GM12878 (cell line): ENCODE data around the gene PIGB.

Source experiments
- BHLHE40 ChIP-seq, 2 experiments: fragments of 450-650 bp in 1 of 2; IDR thresholded peaks; 2 replicates each; pipeline ENCODE4 v1.6.1; 2011 to 2017; ENCODE audit warnings: low read depth in 2 of 2, borderline replicate concordance in 1 of 2, improper control_type of control experiment in 1 of 2, low read length in 1 of 2, mild to moderate bottlenecking in 1 of 2
- CEBPB ChIP-seq, 2 experiments: fragments of 150-350 bp in 1 of 2; IDR thresholded peaks; 2 replicates each; pipeline ENCODE4 v1.6.1; 2012 to 2014; ENCODE audit warnings: low read depth in 2 of 2, low read length in 2 of 2, borderline replicate concordance in 1 of 2, inconsistent platforms in 1 of 2
- CREB1 ChIP-seq: IDR thresholded peaks from 2 replicates; pipeline ENCODE4 v1.6.1; 2012; ENCODE audit warnings: low read depth, mild to moderate bottlenecking, inconsistent platforms
- CREM ChIP-seq: IDR thresholded peaks from 2 replicates; pipeline ENCODE4 v1.6.1; 2014; ENCODE audit warnings: antibody characterized with exemption, low read depth
- CTCF ChIP-seq, 3 experiments: IDR thresholded peaks in 2 of 3; conservative IDR thresholded peaks in 1 of 3; 2 replicates each; pipeline ENCODE4 v1.5.1; 2011; ENCODE audit warnings: low read depth in 3 of 3, low read length in 3 of 3, mild to moderate bottlenecking in 3 of 3, control low read depth in 2 of 3, moderate library complexity in 2 of 3, inconsistent platforms in 1 of 3, mixed read lengths in 1 of 3; ENCODE audit not compliant: control insufficient read depth in 2 of 3, insufficient read depth in 1 of 3; ENCODE audit errors: extremely low read depth in 1 of 3
- MYC ChIP-seq: IDR thresholded peaks from 2 replicates; pipeline ENCODE4 v1.6.1; 2011; ENCODE audit warnings: mild to moderate bottlenecking, low read length, moderate library complexity, inconsistent platforms; ENCODE audit not compliant: insufficient read depth, insufficient replicate concordance, insufficient read length, severe bottlenecking
- NFIC ChIP-seq: IDR thresholded peaks from 2 replicates; pipeline ENCODE4 v1.6.1; 2012; ENCODE audit warnings: low read depth, mild to moderate bottlenecking, inconsistent platforms, low read length, moderate library complexity
- NKRF ChIP-seq: fragments of 450-650 bp; conservative IDR thresholded peaks from 2 replicates; pipeline ENCODE4 v1.6.1; 2017; ENCODE audit warnings: mild to moderate bottlenecking, moderate library complexity
- POLR2A ChIP-seq: IDR thresholded peaks from 2 replicates; pipeline ENCODE4 v1.6.1; 2011; ENCODE audit warnings: low read depth, mild to moderate bottlenecking, low read length
- POLR2AphosphoS5 ChIP-seq: IDR thresholded peaks from 2 replicates; pipeline ENCODE4 v1.6.1; 2011; ENCODE audit warnings: mild to moderate bottlenecking, low read length, inconsistent platforms
- RBBP5 ChIP-seq: fragments of 200-600 bp; sonication (generic); conservative IDR thresholded peaks from 2 replicates; pipeline ENCODE4 v1.6.1; 2016

GRCh38 chr15:55394694-55395093 is 75.7 kb downstream of the PIGB start:
- TF ChIP-seq CREB1, result no peak
- no peak for TF ChIP-seq NFIC
- TF ChIP-seq POLR2A, result no peak
- TF ChIP-seq CTCF (IDR thresholded peaks at IDR 0.05 in 2 of 3, conservative IDR thresholded peaks at IDR 0.05 in 1 of 3; ENCODE audit: control insufficient read depth in 2 of 3, extremely low read depth in 1 of 3, insufficient read depth in 1 of 3, low read depth in 3 of 3, low read length in 3 of 3), result no peak
- TF ChIP-seq CEBPB (IDR thresholded peaks at IDR 0.05; ENCODE audit: borderline replicate concordance in 1 of 2, low read depth in 2 of 2, low read length in 2 of 2), result no peak
- TF ChIP-seq BHLHE40 (IDR thresholded peaks at IDR 0.05; ENCODE audit: borderline replicate concordance in 1 of 2, low read depth in 2 of 2, low read length in 1 of 2), result no peak
- no peak for TF ChIP-seq NKRF
- no peak for TF ChIP-seq RBBP5
- TF ChIP-seq CREM, result no peak
- TF ChIP-seq POLR2AphosphoS5, result no peak
- no peak for TF ChIP-seq MYC
